GM23338 (cell line): ENCODE data around the gene TESK2. TPM values are rescaled to one million over a fixed set of nuclear protein-coding genes. Genes with fewer than 3 reads are reported as not detected.

Experiments used
- ATAC-seq: fragments of 200-7000 bp; cut with Tn5 transposase; 3 replicates; pipeline ENCODE4 v1.9.1; 2020
- DNase-seq: peaks from one replicate; pipeline ENCODE4 v3.0.0-alpha.2; 2015; ENCODE audit warnings: low spot score
- H2AFZ ChIP-seq: fragments of 200-600 bp; sonication (generic); 2 replicates; pipeline ENCODE4 v1.8.0; 2016; ENCODE audit warnings: antibody characterized with exemption, mild to moderate bottlenecking, moderate library complexity
- H3F3A ChIP-seq: fragments of 200-600 bp; sonication (generic); replicated peaks from 2 replicates; pipeline ENCODE4 v1.8.0; 2017; ENCODE audit warnings: antibody characterized with exemption, mixed run types, low read depth
- H3K27ac ChIP-seq: fragments of 200-600 bp; sonication (generic); 2 replicates; pipeline ENCODE4 v1.6.1; 2016; ENCODE audit warnings: low read depth
- H3K27me3 ChIP-seq: fragments of 200-600 bp; sonication (generic); 2 replicates; pipeline ENCODE4 v1.8.0; 2016; ENCODE audit warnings: mild to moderate bottlenecking, mixed run types, moderate library complexity; ENCODE audit not compliant: insufficient read depth
- H3K36me3 ChIP-seq: fragments of 200-600 bp; sonication (generic); 2 replicates; pipeline ENCODE4 v1.8.0; 2016; ENCODE audit warnings: mild to moderate bottlenecking; ENCODE audit not compliant: insufficient read depth
- H3K4me1 ChIP-seq: fragments of 200-600 bp; sonication (generic); 2 replicates; pipeline ENCODE4 v1.8.0; 2016; ENCODE audit warnings: mild to moderate bottlenecking, moderate library complexity; ENCODE audit not compliant: insufficient read depth
- H3K4me2 ChIP-seq: fragments of 200-600 bp; sonication (generic); 2 replicates; pipeline ENCODE4 v1.7.1; 2017; ENCODE audit warnings: mixed run types
- H3K4me3 ChIP-seq: fragments of 200-600 bp; sonication (generic); 2 replicates; pipeline ENCODE4 v1.6.1; 2016; ENCODE audit warnings: mixed run types
- H3K79me2 ChIP-seq: fragments of 200-600 bp; sonication (generic); replicated peaks from 2 replicates; pipeline ENCODE4 v1.8.0; 2017; ENCODE audit warnings: mild to moderate bottlenecking; ENCODE audit not compliant: insufficient read depth
- H3K9me2 ChIP-seq: fragments of 200-600 bp; sonication (generic); 2 replicates; pipeline ENCODE4 v1.8.0; 2017; ENCODE audit not compliant: insufficient read depth
- H4K20me1 ChIP-seq: fragments of 200-600 bp; sonication (generic); replicated peaks from 2 replicates; pipeline ENCODE4 v1.8.0; 2017; ENCODE audit warnings: mild to moderate bottlenecking; ENCODE audit not compliant: insufficient read depth
- H3K27ac Mint-ChIP-seq: 2 replicates; pipeline ENCODE4 v1.8.0; 2020; ENCODE audit warnings: inconsistent platforms, mild to moderate bottlenecking, moderate library complexity, mixed read lengths
- H3K27me3 Mint-ChIP-seq: 3 replicates; pipeline ENCODE4 v1.8.0; 2022; ENCODE audit warnings: low read depth, mild to moderate bottlenecking, moderate library complexity, mixed read lengths, inconsistent platforms; ENCODE audit not compliant: insufficient read depth, poor library complexity
- H3K36me3 Mint-ChIP-seq: 3 replicates; pipeline ENCODE4 v1.8.0; 2021; ENCODE audit warnings: low read depth, mild to moderate bottlenecking, inconsistent platforms, moderate library complexity, mixed read lengths
- H3K4me1 Mint-ChIP-seq: 3 replicates; pipeline ENCODE4 v1.8.0; 2020; ENCODE audit warnings: mild to moderate bottlenecking, inconsistent platforms, mixed read lengths
- H3K4me3 Mint-ChIP-seq: 3 replicates; pipeline ENCODE4 v1.8.0; 2021; ENCODE audit warnings: moderate library complexity, mild to moderate bottlenecking, inconsistent platforms, mixed read lengths
- H3K9me3 Mint-ChIP-seq: 3 replicates; pipeline ENCODE4 v1.8.0; 2020; ENCODE audit warnings: moderate library complexity, mild to moderate bottlenecking, inconsistent platforms, mixed read lengths
- CREB1 ChIP-seq: fragments of 250-450 bp; sonication (Bioruptor Pico); IDR thresholded peaks from 2 replicates; pipeline ENCODE4 v1.5.0; 2020; ENCODE audit warnings: low read depth, mild to moderate bottlenecking, moderate library complexity
- CTCF ChIP-seq, 2 experiments: fragments of 200-600 bp in 1 of 2; sonication (generic) in 1 of 2; conservative IDR thresholded peaks; 2 replicates each; pipeline versions ENCODE4 v1.5.1 to v1.6.1; 2016 to 2017; ENCODE audit warnings: antibody characterized with exemption in 2 of 2, low read depth in 2 of 2, mild to moderate bottlenecking in 2 of 2, moderate library complexity in 1 of 2
- ETS1 ChIP-seq: IDR thresholded peaks from 2 replicates; pipeline ENCODE4 v1.6.1; 2016; ENCODE audit warnings: antibody characterized with exemption
- EZH2 ChIP-seq: fragments of 200-600 bp; sonication (generic); IDR thresholded peaks from one replicate; pipeline ENCODE4 v1.8.0; 2017; ENCODE audit warnings: antibody characterized with exemption, mild to moderate bottlenecking, low read depth; ENCODE audit not compliant: unreplicated experiment
- EZH2phosphoT487 ChIP-seq: fragments of 200-600 bp; sonication (generic); IDR thresholded peaks from one replicate; pipeline ENCODE4 v1.8.1; 2018; ENCODE audit warnings: antibody characterized with exemption; ENCODE audit not compliant: unreplicated experiment
- JUNB ChIP-seq: IDR thresholded peaks from one replicate; pipeline ENCODE4 v1.6.1; 2016; ENCODE audit warnings: antibody characterized with exemption; ENCODE audit not compliant: unreplicated experiment
- NANOG ChIP-seq: IDR thresholded peaks from 2 replicates; pipeline ENCODE4 v1.6.1; 2016; ENCODE audit warnings: antibody characterized with exemption, borderline replicate concordance
- POLR2AphosphoS5 ChIP-seq: IDR thresholded peaks from 2 replicates; pipeline ENCODE4 v1.6.1; 2016; ENCODE audit warnings: antibody characterized with exemption, low read depth
- REST ChIP-seq: IDR thresholded peaks from one replicate; pipeline ENCODE4 v1.6.1; 2018; ENCODE audit warnings: antibody characterized with exemption; ENCODE audit not compliant: unreplicated experiment
- STAT1 ChIP-seq: IDR thresholded peaks from one replicate; pipeline ENCODE4 v1.6.1; 2016; ENCODE audit warnings: antibody characterized with exemption; ENCODE audit not compliant: unreplicated experiment
- ZNF114 ChIP-seq: fragments of 250-450 bp; sonication (Bioruptor Pico); IDR thresholded peaks from 2 replicates; pipeline ENCODE4 v1.5.0; 2020; ENCODE audit warnings: mild to moderate bottlenecking, moderate library complexity
- ZNF331 ChIP-seq: fragments of 250-450 bp; sonication (Bioruptor Pico); IDR thresholded peaks from 2 replicates; pipeline ENCODE4 v1.5.0; 2020; ENCODE audit warnings: low read depth, mild to moderate bottlenecking, moderate library complexity
- ZNF462 ChIP-seq: fragments of 250-450 bp; sonication (Bioruptor Pico); IDR thresholded peaks from 2 replicates; pipeline ENCODE4 v1.5.0; 2020; ENCODE audit warnings: mild to moderate bottlenecking, moderate library complexity
- polyA plus RNA-seq: library from polyadenylated mRNA; unstranded; fragments of >200 nt; fragmentation: Nextera tagmentation; extraction: Ambion mirVana; gene quantifications from 2 replicates; pipeline ENCODE4 v1.2.1, GENCODE V29; 2016
- total RNA-seq: library from RNA; depleted of rRNA; stranded (reverse); fragments of >200 nt; shearing (Covaris generic); gene quantifications from 2 replicates; pipeline ENCODE4 v1.2.3, GENCODE V29; 2014

The TESK2 gene
- total and polyA plus RNA-seq, 2 experiments from 2014 or later: 5.2 to 14.0 TPM

GRCh38 chr1:45465277-45465676, 25.7 kb downstream of the TESK2 start:
- TF ChIP-seq EZH2phosphoT487 (no peak), ZNF331 (no peak), NANOG (no peak), EZH2 (no peak), STAT1 (no peak), JUNB (no peak), POLR2AphosphoS5 (no peak), CTCF (conservative IDR thresholded peaks at IDR 0.05; ENCODE audit: low read depth in 2 of 2) (no peak), ETS1 (no peak), CREB1 (CRISPR knock-in tag) (no peak), REST (no peak), ZNF114 (no peak), ZNF462 (CRISPR knock-in tag) (no peak)
- H3K27me3 ChIP-seq: no peaks in the 10 kb centered on the region
- H3K4me3 ChIP-seq: no peak overlapping the region
- H3F3A ChIP-seq: no peaks in the 10 kb centered on the region
- no peaks in the 10 kb centered on the region for H3K9me2 ChIP-seq
- Mint-ChIP-seq H3K9me3 (no peaks in the 10 kb centered on the region), H3K36me3 (no peaks in the 10 kb centered on the region), H3K27ac (no peak overlapping the region), H3K4me3 (no peak overlapping the region), H3K27me3 (no peaks in the 10 kb centered on the region), H3K4me1 (no peaks in the 10 kb centered on the region)
- ATAC-seq (no peak), DNase-seq (no peak)
- no peaks in the 10 kb centered on the region for H3K36me3 ChIP-seq
- H4K20me1 ChIP-seq: no peaks in the 10 kb centered on the region; the same call in 1 of the 2 replicates
- no peak overlapping the region for H2AFZ ChIP-seq
- H3K4me1 ChIP-seq: no peaks in the 10 kb centered on the region
- H3K79me2 ChIP-seq: no peaks in the 10 kb centered on the region
- H3K4me2 ChIP-seq: no peak overlapping the region
- H3K27ac ChIP-seq: no peak overlapping the region
